Activated T-cell treated with anti-CD3 and anti-CD28 coated beads, Interleukin-2, amount 50 U/mL, for 72 hours (primary cell): ENCODE data around the gene ARHGDIG. TPM values are rescaled to one million over a fixed set of nuclear protein-coding genes. Genes with fewer than 3 reads are reported as not detected.
A peak's percentile ranks its signal among the peaks of the same experiment; 100 is the strongest.

Experiments used
- ATAC-seq, 2 donors: fragments of 150-1000 bp; cut with Tn5 transposase; replicated peaks in 1 of 2; 2 replicates each; pipeline ENCODE4 v1.10.0; 2021; ENCODE audit warnings: moderate library complexity in 2 of 2, mild to moderate bottlenecking in 1 of 2
- DNase-seq, 2 donors: peaks; one replicate each; pipeline ENCODE4 v3.0.0; 2021 to 2022; ENCODE audit warnings: mixed read lengths in 1 of 2
- H3K27ac Mint-ChIP-seq: one replicate; pipeline ENCODE4 v1.8.0; 2022; ENCODE audit warnings: mild to moderate bottlenecking, moderate library complexity, mixed read lengths
- H3K27me3 Mint-ChIP-seq: one replicate; pipeline ENCODE4 v1.8.0; 2022; ENCODE audit warnings: low read depth, mixed read lengths
- H3K36me3 Mint-ChIP-seq, 2 donors: one replicate each; pipeline ENCODE4 v1.8.0; 2022; ENCODE audit warnings: mixed read lengths in 2 of 2, mild to moderate bottlenecking in 1 of 2; ENCODE audit not compliant: insufficient read depth in 2 of 2
- H3K4me1 Mint-ChIP-seq: one replicate; pipeline ENCODE4 v1.8.0; 2022; ENCODE audit warnings: low read depth, mixed read lengths
- H3K4me3 Mint-ChIP-seq, 2 donors: one replicate each; pipeline ENCODE4 v1.8.0; 2022; ENCODE audit warnings: mild to moderate bottlenecking in 2 of 2, mixed read lengths in 2 of 2, moderate library complexity in 2 of 2
- H3K9me3 Mint-ChIP-seq, 2 donors: one replicate each; pipeline ENCODE4 v1.8.0; 2022; ENCODE audit warnings: mixed read lengths in 2 of 2
- total RNA-seq, 2 donors: library from RNA; stranded (reverse); gene quantifications; one replicate each; pipeline ENCODE4 v1.2.3, GENCODE V29; 2022

The ARHGDIG gene
- total RNA-seq, 2 donors from 2014 or later, result 0.48 to 0.97 TPM

DNA sequence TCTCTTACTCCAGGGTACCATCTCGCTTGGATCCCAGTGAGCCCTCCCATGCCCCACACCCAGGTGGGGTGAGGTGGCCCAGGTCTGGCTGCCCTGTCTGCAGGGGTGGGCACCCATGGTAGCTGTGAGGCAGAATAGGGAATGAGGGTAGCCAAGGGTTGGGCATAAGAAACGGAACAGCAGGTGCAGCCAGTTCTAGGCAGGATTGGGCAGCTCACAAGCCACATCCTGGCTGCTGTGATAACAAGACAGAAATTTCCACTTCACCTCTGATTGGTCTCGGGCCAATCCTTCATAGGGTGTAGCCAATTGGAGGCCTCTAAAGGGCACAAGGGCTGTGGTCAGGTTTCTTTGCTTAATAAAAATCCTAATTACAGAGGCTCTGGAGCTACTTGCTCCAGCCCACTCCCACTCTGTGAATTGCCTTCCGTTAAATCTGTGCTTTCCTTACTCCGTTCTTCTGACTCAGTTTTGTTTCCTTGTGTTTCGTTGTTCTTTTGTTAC is 1.5 kb upstream of the ARHGDIG start:
- no peaks in the 10 kb centered on the region for H3K9me3 Mint-ChIP-seq
- no peaks in the 10 kb centered on the region for H3K36me3 Mint-ChIP-seq
- DNase-seq (peak; percentile 15 to 22), ATAC-seq (peak; percentile 51 to 56)
- H3K27ac Mint-ChIP-seq, result no peak overlapping the region
- peaks cover 6% of the 10 kb centered on the region for H3K4me1 Mint-ChIP-seq
- H3K4me3 Mint-ChIP-seq, result peak overlapping the region in 1 of 2 donors; percentile 33
- H3K27me3 Mint-ChIP-seq, result peaks cover 21% of the 10 kb centered on the region

DNA sequence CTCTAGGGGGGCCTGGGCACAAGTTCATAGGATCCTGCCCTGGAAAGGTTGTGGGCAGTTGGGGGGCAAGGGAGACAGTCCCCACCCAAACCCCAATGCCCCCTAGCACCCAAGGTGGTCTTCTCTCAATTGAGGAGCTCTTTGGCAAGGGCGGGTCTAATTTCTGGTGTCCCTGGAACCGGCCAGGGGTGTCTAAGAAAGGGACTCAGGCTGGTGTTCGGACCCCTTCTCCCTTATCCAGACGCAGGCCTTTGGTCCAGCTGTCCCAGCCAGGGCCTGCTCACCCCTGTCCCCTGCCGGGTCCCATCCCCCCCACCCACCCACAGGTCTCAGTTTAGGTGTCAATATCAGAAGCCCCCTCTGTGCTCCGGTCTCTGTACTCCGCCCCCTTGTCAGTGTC is 860 bp upstream of the ARHGDIG start:
- ATAC-seq, result no peak
- Mint-ChIP-seq H3K27ac (no peak overlapping the region), H3K27me3 (peaks cover 21% of the 10 kb centered on the region), H3K4me3 (peak overlapping the region in 1 of 2 donors; percentile 33), H3K9me3 (no peaks in the 10 kb centered on the region), H3K4me1 (peaks cover 6% of the 10 kb centered on the region), H3K36me3 (no peaks in the 10 kb centered on the region)
- no peak for DNase-seq

DNA sequence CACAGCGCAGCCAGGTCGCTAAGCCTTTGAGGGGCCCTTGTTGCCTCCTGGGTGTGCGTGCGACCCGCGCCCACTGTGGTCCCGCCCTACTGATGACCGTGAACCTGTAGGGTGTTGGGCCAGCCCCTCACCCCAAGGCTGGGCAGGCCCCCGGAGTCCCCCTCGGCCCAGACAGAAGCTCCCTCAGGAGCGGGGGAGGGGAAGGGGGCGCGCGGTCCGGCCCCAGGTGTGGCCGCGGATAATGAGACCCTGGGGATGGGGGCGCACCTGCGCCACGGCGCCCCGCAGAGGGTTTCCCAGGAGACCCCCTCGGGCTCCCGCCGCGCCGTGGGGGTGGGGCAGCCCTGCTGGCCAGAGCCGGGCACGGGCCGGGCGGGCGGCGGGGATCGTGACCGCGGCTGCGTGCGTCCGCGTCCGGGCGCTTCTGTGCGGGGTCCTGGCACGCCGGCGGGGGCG is 358 bp upstream of the ARHGDIG start:
- peaks cover 21% of the 10 kb centered on the region for H3K27me3 Mint-ChIP-seq
- no peak for DNase-seq
- H3K4me1 Mint-ChIP-seq, result peaks cover 6% of the 10 kb centered on the region
- H3K9me3 Mint-ChIP-seq, result no peaks in the 10 kb centered on the region
- ATAC-seq, result no peak
- H3K27ac Mint-ChIP-seq, result no peak overlapping the region
- H3K4me3 Mint-ChIP-seq, result no peak overlapping the region
- no peaks in the 10 kb centered on the region for H3K36me3 Mint-ChIP-seq

DNA sequence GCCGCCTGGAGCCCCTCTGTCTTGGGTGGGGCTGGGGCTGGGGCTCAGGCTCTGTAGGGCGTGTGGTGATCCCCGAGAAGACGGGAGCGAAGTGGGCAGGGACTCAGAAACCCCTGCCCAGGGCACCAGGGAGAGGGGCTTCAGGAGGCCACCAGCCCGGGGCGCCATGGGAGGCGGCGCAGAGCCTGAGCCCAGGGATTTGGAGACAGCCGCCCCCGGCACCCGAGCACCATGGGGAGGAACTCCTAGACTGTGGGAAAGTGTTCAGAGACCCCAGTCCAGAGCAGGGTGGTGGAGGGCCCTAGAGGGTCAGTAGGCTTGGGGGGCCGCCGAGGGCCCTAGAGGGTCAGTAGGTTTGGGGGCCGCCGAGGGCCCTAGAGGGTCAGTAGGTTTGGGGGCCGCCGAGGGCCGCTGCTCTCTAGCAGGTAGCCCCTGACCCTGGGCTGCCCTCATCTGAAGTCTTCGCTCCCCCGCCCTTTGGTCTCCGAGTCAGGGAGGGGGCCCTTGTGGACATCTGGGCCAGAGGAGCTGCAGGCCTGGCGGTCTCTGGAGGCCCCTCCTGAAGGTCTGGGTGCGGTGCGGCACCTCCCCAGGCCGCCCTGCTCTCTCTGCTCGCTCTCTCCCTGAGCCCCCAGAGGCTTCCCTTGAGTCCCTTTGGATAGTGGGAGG is 734 bp downstream of the ARHGDIG start:
- Mint-ChIP-seq H3K27me3 (peaks cover 20% of the 10 kb centered on the region), H3K27ac (no peak overlapping the region), H3K9me3 (no peaks in the 10 kb centered on the region), H3K4me3 (no peak overlapping the region), H3K4me1 (peaks cover 6% of the 10 kb centered on the region), H3K36me3 (no peaks in the 10 kb centered on the region)
- DNase-seq (no peak), ATAC-seq (no peak)

DNA sequence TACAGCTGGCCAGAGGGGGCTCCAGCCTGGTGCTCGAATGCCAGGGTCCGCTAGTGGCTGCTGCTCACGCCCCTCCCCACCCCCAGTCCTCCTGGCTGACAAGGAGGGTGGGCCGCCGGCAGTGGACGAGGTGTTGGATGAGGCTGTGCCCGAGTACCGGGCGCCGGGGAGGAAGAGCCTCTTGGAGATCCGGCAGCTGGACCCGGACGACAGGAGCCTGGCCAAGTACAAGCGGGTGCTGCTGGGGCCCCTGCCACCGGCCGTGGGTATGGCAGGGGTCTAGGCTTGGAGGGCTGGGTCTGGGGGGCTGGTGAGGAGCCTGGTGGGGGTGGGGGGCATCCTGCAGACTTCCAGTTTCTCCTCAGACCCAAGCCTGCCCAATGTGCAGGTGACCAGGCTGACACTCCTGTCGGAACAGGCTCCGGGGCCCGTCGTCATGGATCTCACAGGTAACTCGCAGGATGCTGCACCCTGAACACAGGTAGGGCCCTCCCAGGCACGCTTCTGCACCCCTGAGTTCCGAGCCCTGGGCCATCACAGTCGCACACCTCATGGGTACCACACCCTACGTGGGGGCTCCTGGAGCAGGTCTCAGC is 1.4 kb downstream of the ARHGDIG start:
- Mint-ChIP-seq H3K36me3 (peaks cover 0 to 2% of the 10 kb centered on the region in 2 donors), H3K27ac (no peak overlapping the region), H3K27me3 (peaks cover 14% of the 10 kb centered on the region), H3K4me1 (peaks cover 6% of the 10 kb centered on the region), H3K9me3 (no peaks in the 10 kb centered on the region), H3K4me3 (no peak overlapping the region)
- ATAC-seq (no peak), DNase-seq (no peak)

DNA sequence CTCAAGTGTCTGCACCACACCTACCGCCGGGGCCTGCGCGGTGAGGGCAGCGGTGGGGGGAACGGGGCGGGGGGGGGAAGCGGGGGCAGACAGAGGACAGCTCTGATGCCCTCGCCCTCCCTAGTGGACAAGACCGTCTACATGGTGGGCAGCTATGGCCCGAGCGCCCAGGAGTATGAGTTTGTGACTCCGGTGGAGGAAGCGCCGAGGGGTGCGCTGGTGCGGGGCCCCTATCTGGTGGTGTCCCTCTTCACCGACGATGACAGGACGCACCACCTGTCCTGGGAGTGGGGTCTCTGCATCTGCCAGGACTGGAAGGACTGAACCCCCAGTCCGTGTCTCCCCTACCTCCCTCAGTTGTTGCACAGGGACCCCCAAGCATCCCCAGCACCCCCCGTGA is 2.1 kb downstream of the ARHGDIG start:
- no peak for DNase-seq
- Mint-ChIP-seq H3K9me3 (no peaks in the 10 kb centered on the region), H3K27ac (no peak overlapping the region), H3K27me3 (peaks cover 7% of the 10 kb centered on the region), H3K4me1 (peaks cover 6% of the 10 kb centered on the region), H3K36me3 (peaks cover 0 to 2% of the 10 kb centered on the region in 2 donors), H3K4me3 (no peak overlapping the region)
- no peak for ATAC-seq

DNA sequence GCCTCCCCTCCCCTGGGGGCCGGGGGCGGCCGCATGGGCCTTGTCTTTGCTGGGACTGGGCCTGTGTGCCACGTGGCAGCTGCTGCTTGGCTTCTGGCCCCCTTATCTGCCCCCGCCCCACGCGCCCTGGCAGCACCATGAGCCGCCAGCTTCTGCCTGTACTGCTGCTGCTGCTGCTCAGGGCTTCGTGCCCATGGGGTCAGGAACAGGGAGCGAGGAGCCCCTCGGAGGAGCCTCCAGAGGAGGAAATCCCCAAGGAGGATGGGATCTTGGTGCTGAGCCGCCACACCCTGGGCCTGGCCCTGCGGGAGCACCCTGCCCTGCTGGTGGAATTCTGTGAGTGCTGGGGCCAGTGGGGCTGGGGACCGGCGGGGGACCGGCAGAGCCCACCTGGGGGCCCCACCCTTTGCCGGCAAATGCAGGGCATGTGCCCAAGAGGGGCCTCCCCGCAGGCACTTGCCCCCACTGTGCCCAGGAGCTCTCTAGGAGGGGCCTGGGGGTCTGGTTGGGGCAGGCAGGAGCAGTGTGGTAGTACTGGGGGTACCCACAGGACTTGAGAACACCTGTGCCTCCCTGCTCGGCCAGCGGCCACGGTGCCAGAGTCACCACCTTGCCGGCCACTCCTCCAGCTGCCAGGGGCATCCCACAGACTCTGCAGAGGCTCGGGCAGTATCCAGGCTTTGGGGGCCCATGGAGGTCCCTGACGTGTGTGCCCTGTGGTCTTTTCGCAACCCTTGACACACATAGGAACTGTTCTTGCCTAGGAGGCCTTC is 2.8 kb downstream of the ARHGDIG start, which contains the start of gene PDIA2:
Gene PDIA2 (plus strand): TSS at position 132 of the 773 bp plus-strand sequence. CDS start 6 bp downstream, at position 138.
- Mint-ChIP-seq H3K36me3 (peaks cover 0 to 4% of the 10 kb centered on the region in 2 donors), H3K9me3 (no peaks in the 10 kb centered on the region), H3K4me3 (no peak within 1 kb of the TSS), H3K4me1 (peaks cover 6% of the 10 kb centered on the region), H3K27me3 (peaks cover 7% of the 10 kb centered on the region), H3K27ac (no peak within 1 kb of the TSS)
- ATAC-seq (no peak), DNase-seq (no peak)

DNA sequence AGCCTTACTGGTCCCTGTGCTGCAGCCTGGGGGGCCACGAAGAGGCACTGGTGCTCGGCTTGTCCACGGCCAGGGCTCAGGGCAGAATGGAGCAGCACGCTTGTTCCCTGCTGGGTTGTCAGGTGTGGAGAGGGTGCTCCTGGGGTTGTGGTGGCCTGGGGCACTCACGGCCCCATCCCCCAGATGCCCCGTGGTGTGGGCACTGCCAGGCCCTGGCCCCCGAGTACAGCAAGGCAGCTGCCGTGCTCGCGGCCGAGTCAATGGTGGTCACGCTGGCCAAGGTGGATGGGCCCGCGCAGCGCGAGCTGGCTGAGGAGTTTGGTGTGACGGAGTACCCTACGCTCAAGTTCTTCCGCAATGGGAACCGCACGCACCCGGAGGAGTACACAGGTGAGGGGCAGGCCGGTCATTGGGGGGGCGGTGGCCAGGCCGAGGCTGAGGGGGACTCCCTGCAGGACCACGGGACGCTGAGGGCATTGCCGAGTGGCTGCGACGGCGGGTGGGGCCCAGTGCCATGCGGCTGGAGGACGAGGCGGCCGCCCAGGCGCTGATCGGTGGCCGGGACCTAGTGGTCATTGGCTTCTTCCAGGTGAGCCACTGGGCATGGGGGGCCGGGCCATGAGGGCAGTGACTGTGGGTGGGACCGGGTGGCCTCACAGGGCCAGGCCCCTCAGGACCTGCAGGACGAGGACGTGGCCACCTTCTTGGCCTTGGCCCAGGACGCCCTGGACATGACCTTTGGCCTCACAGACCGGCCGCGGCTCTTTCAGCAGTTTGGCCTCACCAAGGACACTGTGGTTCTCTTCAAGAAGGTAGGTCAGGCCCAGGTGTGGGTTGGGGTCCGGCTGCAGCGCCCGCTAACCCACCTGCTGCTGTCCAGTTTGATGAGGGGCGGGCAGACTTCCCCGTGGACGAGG is 4.1 kb downstream of the ARHGDIG start:
- no peak overlapping the region for H3K4me3 Mint-ChIP-seq
- no peak for ATAC-seq
- H3K4me1 Mint-ChIP-seq, result peaks cover under 1% of the 10 kb centered on the region

DNA sequence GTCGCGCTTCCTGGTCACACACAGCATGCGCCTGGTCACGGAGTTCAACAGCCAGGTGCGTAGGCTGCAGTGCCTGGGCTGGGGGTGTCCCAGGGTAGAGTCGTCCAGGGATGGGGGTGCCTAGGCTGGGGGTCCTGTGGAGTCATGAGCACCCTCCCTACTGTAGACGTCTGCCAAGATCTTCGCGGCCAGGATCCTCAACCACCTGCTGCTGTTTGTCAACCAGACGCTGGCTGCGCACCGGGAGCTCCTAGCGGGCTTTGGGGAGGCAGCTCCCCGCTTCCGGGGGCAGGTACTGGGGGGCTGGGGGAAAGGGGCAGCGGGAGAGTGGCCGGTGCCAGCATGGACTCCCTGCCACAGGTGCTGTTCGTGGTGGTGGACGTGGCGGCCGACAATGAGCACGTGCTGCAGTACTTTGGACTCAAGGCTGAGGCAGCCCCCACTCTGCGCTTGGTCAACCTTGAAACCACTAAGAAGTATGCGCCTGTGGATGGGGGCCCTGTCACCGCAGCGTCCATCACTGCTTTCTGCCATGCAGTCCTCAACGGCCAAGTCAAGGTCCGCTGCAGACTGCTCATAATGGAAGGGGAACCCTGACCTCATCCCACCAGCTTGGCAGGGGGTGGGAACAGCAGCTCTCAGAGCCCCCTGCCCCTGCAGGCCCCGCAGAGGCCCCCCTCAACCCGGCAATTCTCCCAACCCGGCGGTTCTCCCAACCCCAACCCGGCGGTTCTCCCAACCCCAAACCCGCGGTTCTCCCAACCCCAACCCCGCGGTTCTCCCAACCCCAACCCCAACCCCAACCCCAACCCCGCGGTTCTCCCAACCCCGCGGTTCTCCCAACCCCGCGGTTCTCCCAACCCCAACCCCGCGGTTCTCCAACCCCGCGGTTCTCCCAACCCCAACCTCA is 5.0 kb downstream of the ARHGDIG start:
- DNase-seq (no peak), ATAC-seq (no peak)
- Mint-ChIP-seq H3K36me3 (peaks cover 0 to 4% of the 10 kb centered on the region in 2 donors), H3K27me3 (no peaks in the 10 kb centered on the region), H3K9me3 (no peaks in the 10 kb centered on the region), H3K4me1 (no peaks in the 10 kb centered on the region), H3K27ac (no peak overlapping the region), H3K4me3 (no peak overlapping the region)

More for the DNA sequence above, 4.1 kb downstream of the ARHGDIG start:
- no peak for DNase-seq
- no peaks in the 10 kb centered on the region for H3K9me3 Mint-ChIP-seq
- H3K36me3 Mint-ChIP-seq, result peaks cover 0 to 4% of the 10 kb centered on the region in 2 donors
- no peak overlapping the region for H3K27ac Mint-ChIP-seq
- H3K27me3 Mint-ChIP-seq, result peaks cover under 1% of the 10 kb centered on the region

DNA sequence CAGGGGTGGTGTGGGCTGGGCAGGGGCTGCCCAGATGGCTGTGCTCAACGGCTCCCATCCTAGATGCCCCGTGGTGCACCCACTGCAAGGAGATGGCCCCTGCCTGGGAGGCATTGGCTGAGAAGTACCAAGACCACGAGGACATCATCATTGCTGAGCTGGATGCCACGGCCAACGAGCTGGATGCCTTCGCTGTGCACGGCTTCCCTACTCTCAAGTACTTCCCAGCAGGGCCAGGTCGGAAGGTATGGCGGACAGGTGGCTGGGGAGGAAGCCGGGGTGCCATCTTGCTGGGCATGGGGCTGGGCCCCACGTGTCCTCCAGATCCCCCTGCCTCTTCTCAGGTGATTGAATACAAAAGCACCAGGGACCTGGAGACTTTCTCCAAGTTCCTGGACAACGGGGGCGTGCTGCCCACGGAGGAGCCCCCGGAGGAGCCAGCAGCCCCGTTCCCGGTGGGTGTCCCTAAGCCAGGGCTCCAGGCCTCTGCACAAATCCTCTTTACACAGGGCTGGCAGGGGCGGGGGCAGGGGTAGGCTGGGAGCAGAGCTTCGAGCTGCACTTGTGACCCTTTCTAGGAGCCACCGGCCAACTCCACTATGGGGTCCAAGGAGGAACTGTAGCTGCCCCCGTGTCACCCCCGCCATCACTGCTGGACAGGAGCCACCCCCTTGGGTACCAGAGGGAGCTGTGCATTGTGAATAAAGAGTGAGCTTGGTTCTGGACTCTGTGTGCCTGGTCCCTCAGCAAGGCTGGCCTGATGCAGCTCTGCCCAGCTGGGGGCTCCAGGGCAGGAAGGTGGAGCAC is 6.3 kb downstream of the ARHGDIG start:
- no peak overlapping the region for H3K4me3 Mint-ChIP-seq
- DNase-seq, result no peak
- H3K36me3 Mint-ChIP-seq, result peaks cover 0 to 4% of the 10 kb centered on the region in 2 donors
- no peaks in the 10 kb centered on the region for H3K4me1 Mint-ChIP-seq
- H3K27me3 Mint-ChIP-seq, result no peaks in the 10 kb centered on the region
- ATAC-seq, result no peak
- H3K9me3 Mint-ChIP-seq, result no peaks in the 10 kb centered on the region
- H3K27ac Mint-ChIP-seq, result no peak overlapping the region

DNA sequence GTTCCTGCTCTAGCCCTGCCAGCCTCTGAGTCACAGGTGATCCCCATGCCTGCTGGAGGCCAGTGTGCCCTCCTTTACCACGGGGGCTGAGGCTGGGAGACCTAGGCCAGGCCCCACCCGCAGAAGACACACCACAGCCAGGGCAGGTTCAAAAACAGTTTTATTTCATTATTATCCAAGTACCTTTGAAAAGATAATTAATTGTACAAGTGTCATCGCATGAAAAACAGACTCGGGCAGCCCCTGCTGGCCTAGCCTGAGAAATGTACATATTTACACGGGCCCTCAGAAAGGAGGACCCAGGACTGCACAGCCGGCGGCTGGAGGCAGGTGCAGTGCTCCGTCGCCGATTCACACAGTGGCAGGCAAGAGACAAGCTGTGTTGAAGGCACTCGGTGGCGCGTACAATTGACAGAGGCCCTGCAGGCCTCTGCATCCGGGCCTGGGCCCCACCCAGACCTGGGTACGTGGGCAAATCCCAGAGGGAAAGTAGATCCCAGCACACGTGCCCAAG is 7.0 kb downstream of the ARHGDIG start:
- no peak overlapping the region for H3K4me3 Mint-ChIP-seq
- no peaks in the 10 kb centered on the region for H3K4me1 Mint-ChIP-seq
- ATAC-seq (no peak), DNase-seq (no peak)
- no peak overlapping the region for H3K27ac Mint-ChIP-seq
- H3K27me3 Mint-ChIP-seq, result no peaks in the 10 kb centered on the region
- no peaks in the 10 kb centered on the region for H3K9me3 Mint-ChIP-seq
- H3K36me3 Mint-ChIP-seq, result peaks cover 0 to 4% of the 10 kb centered on the region in 2 donors
